HAP-1 (cell line): Measurements from ENCODE around the gene TRAPPC2L.

Experiments used
- DNase-seq, 2 experiments: peaks; one replicate each; pipeline ENCODE4 v3.0.0-alpha.2; 2016 to 2020; ENCODE audit warnings: low spot score in 2 of 2
- H3K27me3 ChIP-seq: fragments of 250-450 bp; sonication (Bioruptor Pico); 2 replicates; pipeline ENCODE4 v1.5.1; 2020; ENCODE audit warnings: low read depth, mild to moderate bottlenecking, moderate library complexity
- H3K36me3 ChIP-seq: fragments of 250-450 bp; sonication (Bioruptor Pico); replicated peaks from 2 replicates; pipeline ENCODE4 v1.5.1; 2020; ENCODE audit warnings: mild to moderate bottlenecking
- H3K4me1 ChIP-seq: fragments of 250-450 bp; sonication (Bioruptor Pico); 2 replicates; pipeline ENCODE4 v1.5.1; 2020; ENCODE audit warnings: mild to moderate bottlenecking
- H3K4me3 ChIP-seq: fragments of 250-450 bp; sonication (Bioruptor Pico); 2 replicates; pipeline ENCODE4 v1.5.1; 2020; ENCODE audit warnings: mild to moderate bottlenecking, moderate library complexity
- H3K9me3 ChIP-seq: fragments of 250-450 bp; sonication (Bioruptor Pico); 2 replicates; pipeline ENCODE4 v1.5.1; 2020; ENCODE audit warnings: mild to moderate bottlenecking, moderate library complexity
- in situ Hi-C: fragments of 300-500 bp; cut with MboI; formaldehyde crosslinking; loops from 3 replicates; pipeline ENCODE4 v1.14.3; 2020; ENCODE audit warnings: low sequenced_read_pairs, inconsistent platforms, mixed read lengths

The TRAPPC2L gene

DNA sequence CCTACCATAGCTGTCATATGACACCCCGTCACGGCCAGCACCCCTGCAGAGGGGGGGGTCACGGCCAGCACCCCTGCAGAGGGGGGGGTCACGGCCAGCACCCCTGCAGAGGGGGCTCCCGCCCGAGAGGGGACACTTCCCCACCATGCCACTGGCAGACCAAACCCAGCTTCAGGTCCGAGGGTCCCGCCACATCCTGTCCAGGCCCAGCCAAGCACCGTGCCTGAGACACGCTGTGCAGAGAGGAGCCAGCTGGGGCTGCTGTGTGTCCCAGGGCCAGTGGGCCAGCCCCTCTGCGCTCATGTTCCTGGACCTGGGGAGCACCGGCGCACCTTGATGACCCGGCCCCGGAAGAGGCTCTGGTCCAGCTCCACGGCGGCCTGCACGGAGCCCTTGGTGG lies 7.6 kb downstream of the TRAPPC2L start:
- H3K4me1 ChIP-seq: no peaks in the 10 kb centered on the region
- in situ Hi-C loops: no loop called here
- H3K36me3 ChIP-seq: peaks cover 15% of the 10 kb centered on the region
- no peak for DNase-seq
- H3K4me3 ChIP-seq: no peak overlapping the region
- H3K9me3 ChIP-seq: no peaks in the 10 kb centered on the region
- H3K27me3 ChIP-seq: peaks cover 11% of the 10 kb centered on the region; the same call in 1 of the 2 replicates

DNA sequence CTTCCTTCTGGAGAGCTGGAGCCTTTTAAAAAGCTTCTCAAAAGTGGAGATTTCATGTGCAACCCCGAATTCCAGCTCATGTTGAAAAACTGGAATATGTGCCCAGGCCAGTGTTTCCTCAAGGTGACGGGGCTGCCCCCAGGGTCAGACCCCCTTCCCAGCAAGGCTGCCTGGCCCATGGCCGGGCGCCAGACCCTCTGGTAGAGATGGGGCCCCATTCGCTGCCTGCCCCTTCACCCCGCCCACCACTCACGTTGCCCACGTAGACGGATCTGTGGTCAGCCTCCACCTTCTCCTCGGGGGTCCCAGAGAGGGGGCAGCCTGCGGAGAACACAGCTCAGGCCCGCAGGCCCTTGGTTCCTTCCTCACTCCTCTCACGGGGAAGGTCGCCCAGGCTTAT lies 8.4 kb downstream of the TRAPPC2L start:
- no peaks in the 10 kb centered on the region for H3K4me1 ChIP-seq

DNA sequence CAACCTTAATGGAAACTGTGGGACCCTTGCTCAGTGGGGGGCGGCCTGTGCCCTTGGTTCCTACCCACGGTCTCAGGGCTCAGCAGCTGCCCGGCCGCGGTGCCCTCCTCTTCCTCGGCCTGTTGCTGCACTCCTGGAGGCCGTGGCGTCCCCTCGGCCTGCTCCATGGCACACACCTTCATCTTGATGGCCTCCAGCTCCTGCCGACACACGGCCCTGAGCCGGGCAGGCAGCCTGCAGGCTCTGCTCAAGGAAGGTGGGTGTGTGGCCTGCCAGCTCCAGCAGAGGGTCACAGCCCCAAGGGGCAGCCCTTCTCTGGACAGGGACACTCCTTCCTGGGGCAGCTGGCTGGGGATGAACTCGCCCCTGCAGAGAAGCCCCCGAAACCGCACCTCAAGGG lies 8.8 kb downstream of the TRAPPC2L start:
- Histone ChIP-seq H3K36me3 (peaks cover 2% of the 10 kb centered on the region), H3K4me1 (no peaks in the 10 kb centered on the region), H3K9me3 (no peaks in the 10 kb centered on the region), H3K27me3 (peaks cover 21% of the 10 kb centered on the region), H3K4me3 (no peak overlapping the region)
- no peak for DNase-seq
- in situ Hi-C loops: no loop called here

More for the DNA sequence above, 8.4 kb downstream of the TRAPPC2L start:
- peaks cover 7% of the 10 kb centered on the region for H3K36me3 ChIP-seq
- in situ Hi-C loops: no loop called here
- no peak overlapping the region for H3K4me3 ChIP-seq
- no peak for DNase-seq
- H3K9me3 ChIP-seq: no peaks in the 10 kb centered on the region
- peaks cover 16% of the 10 kb centered on the region; the same call in 1 of the 2 replicates for H3K27me3 ChIP-seq

DNA sequence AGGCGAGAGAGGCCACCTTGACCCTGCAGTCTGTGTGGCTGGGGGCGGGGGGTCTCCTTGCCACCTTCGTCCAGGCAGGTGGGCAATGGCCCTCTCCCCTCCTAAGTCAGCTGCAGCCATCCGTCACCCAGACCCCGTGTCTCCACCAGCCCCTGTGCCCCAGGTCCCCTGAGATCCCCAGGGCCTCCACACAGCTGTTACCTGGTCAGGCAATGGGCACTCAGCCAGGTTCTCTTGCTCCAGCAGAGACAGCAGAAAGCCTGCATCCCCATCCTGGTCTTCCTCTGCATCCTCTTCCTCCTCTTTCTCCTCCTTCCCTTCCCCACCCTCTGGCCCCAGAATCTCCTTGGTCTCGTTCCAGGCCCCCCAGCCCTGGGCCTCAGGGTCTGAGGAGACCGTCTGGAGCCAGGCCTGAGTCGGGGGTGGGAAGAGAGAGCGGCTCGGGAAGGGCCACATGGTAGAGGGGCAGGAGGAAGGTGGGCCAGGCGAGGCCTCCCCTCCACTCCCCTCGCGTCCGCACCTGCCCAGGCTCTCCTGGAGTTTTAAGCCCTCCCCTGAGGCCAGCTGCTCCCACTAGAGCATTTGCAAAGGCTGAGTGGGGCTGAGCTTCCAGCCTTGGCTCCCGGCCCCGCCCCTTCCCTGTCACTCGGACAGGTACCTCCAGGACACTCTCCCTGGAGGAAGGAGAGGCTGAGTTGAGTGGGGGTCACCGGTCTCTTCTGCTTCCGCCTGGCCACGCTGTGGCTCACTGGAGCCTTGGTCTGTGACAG lies 9.4 kb downstream of the TRAPPC2L start, which contains the start of gene PABPN1L:
Gene PABPN1L (minus strand): TSS at position 510 of the 770 bp plus-strand sequence. CDS start 54 bp downstream, at position 456.
- H3K9me3 ChIP-seq: no peaks in the 10 kb centered on the region
- no peak within 1 kb of the TSS for H3K4me3 ChIP-seq
- in situ Hi-C loops: no loop called here
- peaks cover 26% of the 10 kb centered on the region for H3K27me3 ChIP-seq
- no peaks in the 10 kb centered on the region for H3K4me1 ChIP-seq
- no peak for DNase-seq
- H3K36me3 ChIP-seq: no peaks in the 10 kb centered on the region

DNA sequence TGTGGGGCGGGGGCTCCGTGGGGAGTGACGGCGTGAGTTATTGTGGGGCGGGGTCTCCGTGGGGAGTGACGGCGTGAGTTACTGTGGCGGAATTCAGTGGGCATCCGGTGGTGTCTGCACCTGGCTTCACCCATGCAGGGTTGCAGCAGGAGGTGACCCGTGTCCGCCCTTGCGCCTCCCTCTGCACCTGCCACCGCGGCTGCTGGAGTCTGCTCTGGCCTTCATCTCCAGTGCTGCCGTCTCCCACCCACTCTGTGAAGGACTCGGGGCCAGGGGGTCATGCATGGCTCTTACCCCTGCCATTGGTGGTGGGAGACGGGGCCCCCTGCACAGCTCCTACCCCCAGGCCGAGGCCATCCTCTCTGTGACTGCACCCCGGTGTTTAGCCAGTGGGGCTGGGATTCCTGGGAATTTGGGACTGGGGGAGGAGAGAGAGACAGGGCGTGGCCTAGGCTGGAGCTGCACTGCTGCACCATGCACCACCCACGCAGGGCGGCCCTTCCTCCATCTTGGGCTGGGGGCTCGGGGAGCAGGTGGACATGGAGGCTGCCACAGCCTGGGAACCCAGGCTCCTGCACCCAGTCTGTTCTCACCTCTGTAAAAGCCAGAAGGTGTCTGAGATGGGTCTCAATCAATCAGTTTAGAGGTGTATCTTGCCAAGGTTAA lies 10.8 kb downstream of the TRAPPC2L start:
- in situ Hi-C loops: no loop called here
- no peaks in the 10 kb centered on the region for H3K36me3 ChIP-seq
- DNase-seq: no peak
- no peaks in the 10 kb centered on the region for H3K4me1 ChIP-seq
- H3K4me3 ChIP-seq: no peak overlapping the region
- H3K27me3 ChIP-seq: peaks cover 28% of the 10 kb centered on the region
- H3K9me3 ChIP-seq: no peaks in the 10 kb centered on the region

DNA sequence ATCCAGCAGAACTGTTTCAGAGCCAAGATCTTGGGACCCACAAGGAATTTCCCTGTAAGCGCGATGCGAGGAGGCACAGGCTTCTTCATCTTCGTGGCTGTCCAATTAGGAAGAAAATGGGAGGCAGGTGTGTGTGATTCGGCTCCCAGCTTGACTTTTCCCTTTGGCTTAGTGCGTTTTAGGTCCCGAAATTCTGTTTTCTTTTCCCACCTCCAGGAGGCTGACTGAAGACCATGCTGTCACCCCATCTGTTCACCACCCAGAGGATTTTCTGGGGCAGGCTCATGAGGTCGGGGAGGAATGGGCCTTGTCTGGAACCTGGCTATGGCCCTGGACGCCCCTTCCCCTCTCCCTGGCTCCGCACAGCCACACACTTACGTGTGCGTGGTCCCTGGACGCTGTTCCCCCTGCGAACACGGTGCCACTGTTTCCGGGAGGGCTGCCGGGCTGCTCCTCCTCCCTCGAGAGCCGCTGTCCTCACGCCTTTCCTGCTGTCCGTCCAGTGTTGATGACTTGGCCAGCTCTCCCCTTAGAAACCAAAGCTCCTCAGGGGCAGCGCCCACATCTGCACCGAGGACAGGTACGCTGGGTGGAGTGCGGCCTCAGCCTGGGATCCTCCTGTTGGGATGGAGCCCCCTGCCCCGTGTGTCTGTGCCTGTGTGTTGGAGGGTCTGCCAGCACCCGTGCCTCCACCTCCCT lies 12.2 kb downstream of the TRAPPC2L start:
- Histone ChIP-seq H3K4me1 (no peaks in the 10 kb centered on the region), H3K9me3 (no peaks in the 10 kb centered on the region), H3K27me3 (peaks cover 31% of the 10 kb centered on the region), H3K36me3 (no peaks in the 10 kb centered on the region), H3K4me3 (no peak overlapping the region)
- in situ Hi-C loops: no loop called here
- no peak for DNase-seq

DNA sequence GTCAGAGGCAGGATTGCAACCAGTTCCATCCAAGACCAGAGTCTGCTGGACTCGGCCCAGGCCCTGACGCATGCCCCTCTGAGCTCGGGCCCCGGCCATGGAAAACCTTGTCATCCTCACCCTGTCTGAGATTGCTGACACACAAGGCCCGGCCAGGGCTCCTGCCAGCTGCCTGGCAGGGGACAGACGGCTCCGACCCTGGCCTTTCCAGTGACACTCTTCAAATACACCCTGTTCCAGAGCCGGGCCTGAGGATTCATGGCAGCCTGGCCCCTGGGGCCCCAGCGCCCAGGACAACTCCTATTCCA lies 12.7 kb downstream of the TRAPPC2L start:
- Histone ChIP-seq H3K4me1 (no peaks in the 10 kb centered on the region), H3K4me3 (no peak overlapping the region), H3K9me3 (no peaks in the 10 kb centered on the region), H3K36me3 (no peaks in the 10 kb centered on the region), H3K27me3 (peaks cover 31% of the 10 kb centered on the region)
- no peak for DNase-seq
- in situ Hi-C loops: no loop called here

DNA sequence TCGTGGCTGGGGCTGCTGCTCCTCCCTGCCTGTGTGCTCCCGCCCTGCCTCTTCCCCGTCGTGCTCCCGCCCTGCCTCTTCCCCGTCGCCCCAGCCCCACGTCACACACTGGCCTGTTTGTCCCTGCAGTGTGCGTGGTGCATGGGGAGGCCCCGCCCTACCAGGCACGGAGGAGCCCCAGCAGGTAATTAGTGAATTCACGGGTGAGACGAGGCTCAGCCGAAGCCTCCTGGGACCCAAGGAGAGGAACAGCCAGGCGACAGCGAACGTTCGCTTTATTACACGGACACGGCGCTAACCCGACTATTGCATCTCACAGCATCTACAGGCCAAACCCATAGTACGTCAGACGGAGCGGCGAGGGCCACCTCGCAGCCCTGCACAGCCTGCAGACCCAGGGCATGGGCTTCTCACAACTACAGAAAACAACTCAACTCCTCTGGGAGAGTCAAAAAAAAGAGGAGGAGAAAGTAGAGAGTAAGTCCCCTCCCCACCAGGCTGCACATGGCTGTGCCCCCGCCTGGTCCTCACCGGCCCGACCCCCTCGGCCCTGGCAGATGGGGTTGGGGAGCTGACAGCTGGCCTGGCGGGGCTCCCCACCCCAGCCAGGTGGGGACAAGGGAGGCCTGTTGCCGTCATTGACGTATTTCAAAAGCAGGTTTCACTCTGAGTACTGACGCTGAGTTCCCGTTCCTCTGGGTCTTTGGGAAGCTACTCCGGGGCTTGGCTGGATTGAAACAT lies 13.9 kb downstream of the TRAPPC2L start:
- Histone ChIP-seq H3K27me3 (peaks cover 31% of the 10 kb centered on the region), H3K9me3 (no peaks in the 10 kb centered on the region), H3K4me1 (no peaks in the 10 kb centered on the region), H3K36me3 (no peaks in the 10 kb centered on the region), H3K4me3 (no peak overlapping the region)
- in situ Hi-C loops: no loop called here
- DNase-seq: no peak

DNA sequence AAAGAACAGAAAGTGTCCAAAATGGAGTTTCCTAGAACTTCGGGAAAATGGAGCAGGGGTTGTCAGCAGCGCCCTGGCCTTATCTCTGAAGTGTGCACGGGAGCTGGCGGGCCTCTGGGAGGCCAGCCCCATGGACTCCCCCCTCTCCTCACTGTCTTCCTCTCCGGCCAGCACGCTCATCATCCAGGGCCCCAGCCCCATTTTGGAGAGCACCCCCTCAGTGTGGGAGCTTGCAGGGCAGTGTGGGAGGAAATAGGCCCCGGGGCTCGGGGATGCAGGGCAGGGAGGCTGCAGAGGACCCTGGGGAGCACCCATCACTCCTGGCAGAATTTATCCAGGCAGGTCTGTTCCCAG lies 14.4 kb downstream of the TRAPPC2L start:
- Histone ChIP-seq H3K36me3 (no peaks in the 10 kb centered on the region), H3K4me3 (no peak overlapping the region), H3K4me1 (no peaks in the 10 kb centered on the region), H3K27me3 (peaks cover 36% of the 10 kb centered on the region), H3K9me3 (no peaks in the 10 kb centered on the region)
- DNase-seq: no peak
- in situ Hi-C loops: no loop called here

DNA sequence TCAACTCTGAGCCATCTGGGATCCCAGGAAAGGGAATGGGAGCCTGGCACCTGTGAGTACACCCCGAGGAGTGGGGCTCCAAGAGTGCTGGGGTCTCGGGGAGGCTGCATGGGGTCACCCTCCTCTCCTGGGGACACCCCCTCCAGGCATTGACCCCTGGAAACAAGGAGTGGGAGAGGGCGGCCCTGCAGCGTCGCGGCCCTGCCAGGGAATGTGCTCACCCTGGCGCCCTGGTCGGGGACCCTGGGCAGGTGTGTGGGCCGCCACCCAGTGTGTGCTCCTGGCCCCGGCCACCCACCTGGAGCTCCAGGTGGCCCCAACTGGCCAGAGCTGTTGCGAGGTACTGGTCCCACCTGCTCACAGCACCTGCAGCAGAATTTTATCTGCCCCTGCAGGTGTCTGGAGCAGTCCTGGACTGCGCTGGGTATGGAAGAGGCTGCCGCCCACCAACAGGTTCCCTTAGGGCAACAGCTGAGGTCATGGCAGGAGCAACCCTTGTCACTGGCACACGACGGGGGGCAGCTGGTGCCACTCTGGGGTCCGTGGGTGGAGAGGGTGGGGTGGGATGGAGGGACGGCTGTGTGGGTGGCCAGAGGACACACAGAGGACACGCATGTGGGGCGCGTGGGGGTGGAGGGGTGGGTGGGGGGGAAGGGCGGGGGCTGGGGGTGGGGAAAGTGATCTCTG lies 14.9 kb downstream of the TRAPPC2L start:
- no peak for DNase-seq
- in situ Hi-C loops: no loop called here
- H3K27me3 ChIP-seq: peaks cover 36% of the 10 kb centered on the region
- H3K4me3 ChIP-seq: no peak overlapping the region
- H3K4me1 ChIP-seq: no peaks in the 10 kb centered on the region
- H3K36me3 ChIP-seq: no peaks in the 10 kb centered on the region
- H3K9me3 ChIP-seq: no peaks in the 10 kb centered on the region

DNA sequence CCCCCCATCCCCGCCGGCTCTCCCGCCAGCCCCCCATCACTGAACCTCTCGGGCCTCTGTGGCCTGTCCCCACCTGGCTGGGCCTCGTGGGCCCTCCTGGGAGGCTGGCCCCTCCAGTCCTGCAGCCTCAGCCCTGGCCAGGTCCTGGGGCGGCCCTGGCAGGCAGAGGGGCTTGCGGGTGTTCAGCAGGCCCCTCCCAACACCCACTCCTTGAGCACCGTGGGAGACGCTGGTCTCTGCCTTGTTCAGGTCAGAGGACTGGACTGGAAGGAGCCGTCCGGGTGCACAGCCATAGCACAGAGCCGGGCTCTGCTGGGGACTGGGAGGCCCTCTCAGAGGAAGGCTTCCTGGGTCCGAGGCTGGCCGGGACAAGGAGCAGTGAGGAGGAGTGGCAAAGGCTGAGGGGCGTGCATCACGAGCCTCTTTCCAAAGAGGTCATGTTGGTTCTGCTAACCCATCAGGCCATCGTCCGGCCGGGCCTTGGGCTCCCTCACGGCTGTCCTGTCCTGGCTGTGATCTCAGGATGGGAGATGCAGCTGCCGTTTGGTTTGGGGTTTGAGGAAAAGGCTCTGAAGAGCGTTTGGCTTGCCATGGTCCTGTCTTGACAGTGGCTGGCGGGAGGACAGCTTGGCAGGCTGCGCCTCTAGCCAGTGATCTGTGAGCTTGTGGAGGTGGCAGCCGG lies 15.9 kb downstream of the TRAPPC2L start:
- in situ Hi-C loops: no loop called here
- H3K4me3 ChIP-seq: no peak overlapping the region
- no peak for DNase-seq

DNA sequence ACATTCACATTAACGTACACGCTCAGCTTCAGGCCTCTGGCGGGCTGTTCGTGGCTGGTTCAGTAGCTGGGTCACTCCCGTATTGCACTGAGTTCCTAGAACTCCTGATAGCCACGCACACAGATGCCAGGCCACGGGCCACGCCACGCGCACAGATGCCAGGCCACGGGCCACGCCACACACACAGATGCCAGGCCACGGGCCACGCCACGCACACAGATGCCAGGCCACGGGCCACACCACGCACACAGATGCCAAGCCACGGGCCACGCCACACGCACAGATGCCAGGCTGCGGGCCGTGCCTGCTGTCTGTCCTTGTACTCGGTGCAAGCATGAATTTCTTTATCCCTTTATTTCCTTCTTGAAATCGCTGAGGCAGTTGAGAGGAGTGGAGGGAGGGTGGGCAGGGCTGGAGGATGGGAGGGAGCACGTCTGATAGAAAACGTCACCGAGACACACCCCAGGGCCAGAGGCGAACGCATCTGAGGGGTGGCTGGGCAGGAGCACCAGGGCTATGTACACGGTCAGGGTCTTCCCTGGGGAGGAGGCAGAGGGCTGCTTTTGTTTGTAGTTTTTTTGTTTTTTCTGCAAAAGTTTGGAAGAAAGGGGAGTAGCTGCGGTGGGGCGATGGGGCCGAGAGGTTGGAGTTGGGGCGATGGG lies 18.1 kb downstream of the TRAPPC2L start:
- DNase-seq: no peak
- no peaks in the 10 kb centered on the region for H3K4me1 ChIP-seq
- no peaks in the 10 kb centered on the region for H3K36me3 ChIP-seq
- no peak overlapping the region for H3K4me3 ChIP-seq
- in situ Hi-C loops: no loop called here
- H3K9me3 ChIP-seq: no peaks in the 10 kb centered on the region
- peaks cover 22% of the 10 kb centered on the region for H3K27me3 ChIP-seq

More for the DNA sequence above, 15.9 kb downstream of the TRAPPC2L start:
- peaks cover 33% of the 10 kb centered on the region for H3K27me3 ChIP-seq
- no peaks in the 10 kb centered on the region for H3K9me3 ChIP-seq
- H3K4me1 ChIP-seq: no peaks in the 10 kb centered on the region
- H3K36me3 ChIP-seq: no peaks in the 10 kb centered on the region
